Head of caudate nucleus (tissue), 42 donors: ENCODE data around the gene EDARADD.

Experiments used
- DNase-seq, 42 donors: peaks; one replicate each; pipeline versions ENCODE4 v3.0.0 to v3.0.0-alpha.2; 2020 to 2021; ENCODE audit warnings: mixed read lengths in 7 of 42
- intact Hi-C: fragments of 100-400 bp; cut with DNase I; formaldehyde crosslinking; loops from one replicate; pipeline ENCODE4 v1.15.0; 2022

Gene EDARADD

GRCh38 chr1:236526079-236526478 lies 132.0 kb downstream of the EDARADD start:
- DNase-seq, result no peak
- intact Hi-C loops, result no loop called here

GRCh38 chr1:236530286-236530685 lies 136.2 kb downstream of the EDARADD start:
- intact Hi-C loops, result no loop called here
- no peak for DNase-seq

GRCh38 chr1:236530959-236531358 lies 136.9 kb downstream of the EDARADD start:
- intact Hi-C loops, result no loop called here
- no peak for DNase-seq

- intact Hi-C loops, result no loop called here
- no peak for DNase-seq
Observed at GRCh38 chr1:236532850-236533249, 138.8 kb downstream of the EDARADD start.

DNA sequence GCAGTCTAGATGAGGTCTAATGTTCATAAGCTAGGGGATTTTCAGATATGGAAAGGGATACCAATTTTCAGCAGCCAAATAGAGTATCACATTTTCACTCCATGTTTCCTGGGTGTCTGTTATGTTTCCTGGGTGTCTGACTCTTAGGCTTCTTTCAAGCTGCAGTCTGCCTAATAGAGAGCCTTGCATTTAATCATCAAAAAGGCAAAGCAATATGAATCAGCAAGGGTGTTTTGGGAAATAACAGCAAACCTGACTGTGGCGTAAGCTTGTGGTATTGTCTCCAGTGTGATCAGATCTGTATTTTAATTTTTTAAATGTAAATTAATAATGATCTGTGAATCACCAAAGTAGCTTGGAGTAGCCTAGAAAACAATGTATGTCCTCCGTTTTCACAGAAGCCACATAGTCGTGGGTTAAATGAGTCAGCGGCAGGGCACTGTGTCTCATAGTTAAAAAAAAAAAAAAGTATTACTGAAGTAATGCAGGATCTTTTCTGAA lies 140.1 kb downstream of the EDARADD start:
- intact Hi-C loops, result no loop called here
- no peak for DNase-seq
